ENCODE measurements around the gene SZT2.
"Not testable (repeated sequence)": the region's sequence is repeated elsewhere in the genome, so short reads cannot be mapped to it uniquely, and the experiment has no call there.

The SZT2 gene

GRCh38 chr1:43392702-43393101, 3.0 kb downstream of the SZT2 start:
- DNase-seq: no peak

GRCh38 chr1:43395523-43395922, 5.8 kb downstream of the SZT2 start:
- DNase-seq: no peak

GRCh38 chr1:43396059-43396458, 6.4 kb downstream of the SZT2 start:
- no peak for DNase-seq

GRCh38 chr1:43398227-43398626, 8.5 kb downstream of the SZT2 start:
- no peak for DNase-seq

- not testable (repeated sequence) for DNase-seq
These were observed 10.7 kb downstream of the SZT2 start for GRCh38 chr1:43400441-43400840.

GRCh38 chr1:43402089-43402865, 12.6 kb downstream of the SZT2 start:
- no peak for DNase-seq

GRCh38 chr1:43404353-43404752, 14.7 kb downstream of the SZT2 start:
- no peak for DNase-seq

GRCh38 chr1:43405219-43405875, 15.6 kb downstream of the SZT2 start:
- no peak for DNase-seq

- no peak for DNase-seq
These were observed 16.2 kb downstream of the SZT2 start for GRCh38 chr1:43405876-43406234.

GRCh38 chr1:43410571-43410970, 20.9 kb downstream of the SZT2 start:
- DNase-seq: no peak

- DNase-seq: not testable (repeated sequence)
These were observed 23.7 kb downstream of the SZT2 start for GRCh38 chr1:43413426-43413825.

- DNase-seq: peak; percentile 37 to 83
These were observed 25.0 kb downstream of the SZT2 start for GRCh38 chr1:43414634-43415223.

- no peak for DNase-seq
These were observed 26.2 kb downstream of the SZT2 start for GRCh38 chr1:43415901-43416300.

- DNase-seq: no peak
These were observed 29.2 kb downstream of the SZT2 start for GRCh38 chr1:43418858-43419257.

GRCh38 chr1:43419627-43420425, 30.1 kb downstream of the SZT2 start:
- no peak for DNase-seq

GRCh38 chr1:43420874-43421273, 31.2 kb downstream of the SZT2 start:
- no peak for DNase-seq

GRCh38 chr1:43421396-43421795, 31.7 kb downstream of the SZT2 start:
- DNase-seq: no peak

GRCh38 chr1:43421976-43422750, 32.5 kb downstream of the SZT2 start:
- no peak for DNase-seq

GRCh38 chr1:43422995-43423671, 33.4 kb downstream of the SZT2 start:
- DNase-seq: no peak

GRCh38 chr1:43423672-43424550, 34.2 kb downstream of the SZT2 start:
- DNase-seq: peak in 1 of 2 experiments; percentile 15

GRCh38 chr1:43425045-43425444, 35.3 kb downstream of the SZT2 start:
- DNase-seq: no peak
